Peyer's patch (tissue), 4 donors: ENCODE data around the gene HAL.

Source experiments
- CTCF ChIP-seq, 6 experiments: fragments of 450-650 bp in 4 of 6; fragments of 200-600 bp in 2 of 6; sonication (generic) in 1 of 6; IDR thresholded peaks; one replicate each; pipeline ENCODE4 v1.5.1; 2017 to 2019; ENCODE audit warnings: antibody characterized with exemption in 6 of 6, mild to moderate bottlenecking in 3 of 6, moderate library complexity in 1 of 6
- POLR2A ChIP-seq, 2 donors: fragments of 450-650 bp; IDR thresholded peaks; one replicate each; pipeline ENCODE4 v1.5.1; 2017; ENCODE audit warnings: antibody characterized with exemption in 2 of 2, mild to moderate bottlenecking in 2 of 2, moderate library complexity in 2 of 2

- no peak for TF ChIP-seq CTCF (IDR thresholded peaks at IDR 0.05)
- TF ChIP-seq POLR2A (IDR thresholded peaks at IDR 0.05), result no peak
These were observed 48.1 kb upstream of the HAL start for GRCh38 chr12:96044017-96044942.
